IMR-90 (cell line): Measurements from ENCODE around the gene ITGA3.

Experiments
- BHLHE40 ChIP-seq: fragments of 150-350 bp; IDR thresholded peaks from 2 replicates; pipeline ENCODE4 v1.6.1; 2016; ENCODE audit warnings: mild to moderate bottlenecking, low read depth, low read length
- FOS ChIP-seq: fragments of 150-350 bp; IDR thresholded peaks from 2 replicates; pipeline ENCODE4 v1.6.1; 2016; ENCODE audit warnings: low read depth, low read length
- MAFK ChIP-seq: IDR thresholded peaks from 2 replicates; pipeline ENCODE4 v1.6.1; 2012; ENCODE audit warnings: low read depth, low read length, improper control_type of control experiment
- MAZ ChIP-seq: IDR thresholded peaks from 2 replicates; pipeline ENCODE4 v1.6.1; 2012; ENCODE audit warnings: low read depth, mild to moderate bottlenecking, low read length, improper control_type of control experiment, moderate library complexity, borderline replicate concordance
- MXI1 ChIP-seq: IDR thresholded peaks from 2 replicates; pipeline ENCODE4 v1.6.1; 2012; ENCODE audit warnings: low read depth, mild to moderate bottlenecking, low read length, moderate library complexity, borderline replicate concordance
- POLR2A ChIP-seq: IDR thresholded peaks from 2 replicates; pipeline ENCODE4 v1.6.1; 2012; ENCODE audit warnings: mild to moderate bottlenecking, low read depth, low read length
- RAD21 ChIP-seq: IDR thresholded peaks from 2 replicates; pipeline ENCODE4 v1.6.1; 2012; ENCODE audit warnings: low read length, improper control_type of control experiment
- RFX5 ChIP-seq: IDR thresholded peaks from 2 replicates; pipeline ENCODE4 v1.8.0; 2012; ENCODE audit warnings: low read depth, mild to moderate bottlenecking, low read length, moderate library complexity
- SMC3 ChIP-seq: fragments of 150-350 bp; IDR thresholded peaks from 2 replicates; pipeline ENCODE4 v1.6.1; 2016; ENCODE audit warnings: low read depth, mild to moderate bottlenecking, antibody characterized with exemption, low read length, moderate library complexity
- USF2 ChIP-seq: fragments of 150-350 bp; IDR thresholded peaks from 2 replicates; pipeline ENCODE4 v1.6.1; 2017; ENCODE audit warnings: mild to moderate bottlenecking, antibody characterized with exemption, low read length, low read depth
- TF ChIP-seq, protein P1 (sequence below): conservative IDR thresholded peaks from 2 replicates; pipeline ENCODE4 v1.5.1; 2012; ENCODE audit warnings: mild to moderate bottlenecking, low read depth, low read length, improper control_type of control experiment

GRCh38 chr17:50058296-50058953, 2.5 kb downstream of the ITGA3 start:
- no peak for TF ChIP-seq POLR2A
- TF ChIP-seq, protein P1, sequence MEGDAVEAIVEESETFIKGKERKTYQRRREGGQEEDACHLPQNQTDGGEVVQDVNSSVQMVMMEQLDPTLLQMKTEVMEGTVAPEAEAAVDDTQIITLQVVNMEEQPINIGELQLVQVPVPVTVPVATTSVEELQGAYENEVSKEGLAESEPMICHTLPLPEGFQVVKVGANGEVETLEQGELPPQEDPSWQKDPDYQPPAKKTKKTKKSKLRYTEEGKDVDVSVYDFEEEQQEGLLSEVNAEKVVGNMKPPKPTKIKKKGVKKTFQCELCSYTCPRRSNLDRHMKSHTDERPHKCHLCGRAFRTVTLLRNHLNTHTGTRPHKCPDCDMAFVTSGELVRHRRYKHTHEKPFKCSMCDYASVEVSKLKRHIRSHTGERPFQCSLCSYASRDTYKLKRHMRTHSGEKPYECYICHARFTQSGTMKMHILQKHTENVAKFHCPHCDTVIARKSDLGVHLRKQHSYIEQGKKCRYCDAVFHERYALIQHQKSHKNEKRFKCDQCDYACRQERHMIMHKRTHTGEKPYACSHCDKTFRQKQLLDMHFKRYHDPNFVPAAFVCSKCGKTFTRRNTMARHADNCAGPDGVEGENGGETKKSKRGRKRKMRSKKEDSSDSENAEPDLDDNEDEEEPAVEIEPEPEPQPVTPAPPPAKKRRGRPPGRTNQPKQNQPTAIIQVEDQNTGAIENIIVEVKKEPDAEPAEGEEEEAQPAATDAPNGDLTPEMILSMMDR: no peak
- TF ChIP-seq MAFK: no peak
- TF ChIP-seq MAZ: no peak
- no peak for TF ChIP-seq USF2
- TF ChIP-seq MXI1: no peak
- TF ChIP-seq SMC3: no peak
- no peak for TF ChIP-seq BHLHE40
- no peak for TF ChIP-seq RFX5
- no peak for TF ChIP-seq RAD21
- TF ChIP-seq FOS: no peak
